Non-pigmented ciliary epithelial cell (primary cell): ENCODE data around the gene THUMPD3.
A peak's percentile ranks its signal among the peaks of the same experiment; 100 is the strongest.

ENCODE experiments used
- DNase-seq: peaks from one replicate; pipeline ENCODE4 v3.0.0-alpha.2; 2010; ENCODE audit warnings: low read depth

Gene THUMPD3

GRCh38 chr3:9361691-9362388, 1.0 kb upstream of the THUMPD3 start:
- no peak for DNase-seq

- DNase-seq = no peak
Observed at GRCh38 chr3:9369508-9369907, 6.7 kb downstream of the THUMPD3 start.

- DNase-seq = no peak
Observed at GRCh38 chr3:9373465-9373864, 10.6 kb downstream of the THUMPD3 start.

- no peak for DNase-seq
Observed at GRCh38 chr3:9377981-9378380, 15.1 kb downstream of the THUMPD3 start.

GRCh38 chr3:9379327-9379726, 16.5 kb downstream of the THUMPD3 start:
- no peak for DNase-seq

GRCh38 chr3:9380014-9380413, 17.2 kb downstream of the THUMPD3 start:
- DNase-seq = no peak

GRCh38 chr3:9384141-9384828, 21.4 kb downstream of the THUMPD3 start:
- DNase-seq = no peak

- no peak for DNase-seq
Observed at GRCh38 chr3:9385187-9386077, 22.6 kb downstream of the THUMPD3 start.

- no peak for DNase-seq
Observed at GRCh38 chr3:9386078-9386459, 23.2 kb downstream of the THUMPD3 start.

GRCh38 chr3:9386501-9387321, 23.9 kb downstream of the THUMPD3 start:
- DNase-seq = no peak

- no peak for DNase-seq
Observed at GRCh38 chr3:9387322-9387655, 24.4 kb downstream of the THUMPD3 start.

- no peak for DNase-seq
Observed at GRCh38 chr3:9388142-9388541, 25.3 kb downstream of the THUMPD3 start.

GRCh38 chr3:9388562-9389272, 25.9 kb downstream of the THUMPD3 start:
- DNase-seq = no peak

- no peak for DNase-seq
Observed at GRCh38 chr3:9390265-9390888, 27.5 kb downstream of the THUMPD3 start.

GRCh38 chr3:9392041-9392440, 29.2 kb downstream of the THUMPD3 start:
- DNase-seq = no peak

GRCh38 chr3:9395570-9396300, 32.9 kb downstream of the THUMPD3 start:
- DNase-seq = no peak

GRCh38 chr3:9396301-9396631, 33.4 kb downstream of the THUMPD3 start:
- peak; percentile 91 for DNase-seq

GRCh38 chr3:9396632-9397331, 33.9 kb downstream of the THUMPD3 start:
- peak; percentile 99 for DNase-seq

GRCh38 chr3:9397332-9397905, 34.6 kb downstream of the THUMPD3 start, which contains the start of gene SETD5:
SETD5 (plus strand) TSS chr3:9397615; CDS start chr3:9428939, 31,324 bp downstream.
- peak; percentile 67 for DNase-seq
